GM10248 (cell line): ENCODE results near the gene BBX.
"Not testable (repeated sequence)": the region's sequence is repeated elsewhere in the genome, so short reads cannot be mapped to it uniquely, and the experiment has no call there.

Experiments used
- CTCF ChIA-PET: fragments of 300-600 bp; sonication (Branson Sonifier 250); formaldehyde crosslinking; extraction: SDS; loops from one replicate; lab custom pipeline; 2021; ENCODE audit warnings: antibody characterized with exemption; lab: Yijun Ruan, JAX
- POLR2A ChIA-PET: fragments of 350-650 bp; sonication (Branson Sonifier 250); formaldehyde crosslinking; extraction: SDS; loops from one replicate; lab custom pipeline; 2020; ENCODE audit warnings: antibody characterized with exemption; lab: Yijun Ruan, JAX
- DNase-seq: peaks from one replicate; pipeline ENCODE4 v3.0.0; 2012; ENCODE audit errors: extremely low spot score
- CTCF ChIP-seq: IDR thresholded peaks from 2 replicates; pipeline ENCODE4 v1.5.1; 2012; ENCODE audit warnings: mild to moderate bottlenecking, low read depth; ENCODE audit errors: extremely low read depth, missing control alignments, control extremely low read depth

Gene BBX

DNA sequence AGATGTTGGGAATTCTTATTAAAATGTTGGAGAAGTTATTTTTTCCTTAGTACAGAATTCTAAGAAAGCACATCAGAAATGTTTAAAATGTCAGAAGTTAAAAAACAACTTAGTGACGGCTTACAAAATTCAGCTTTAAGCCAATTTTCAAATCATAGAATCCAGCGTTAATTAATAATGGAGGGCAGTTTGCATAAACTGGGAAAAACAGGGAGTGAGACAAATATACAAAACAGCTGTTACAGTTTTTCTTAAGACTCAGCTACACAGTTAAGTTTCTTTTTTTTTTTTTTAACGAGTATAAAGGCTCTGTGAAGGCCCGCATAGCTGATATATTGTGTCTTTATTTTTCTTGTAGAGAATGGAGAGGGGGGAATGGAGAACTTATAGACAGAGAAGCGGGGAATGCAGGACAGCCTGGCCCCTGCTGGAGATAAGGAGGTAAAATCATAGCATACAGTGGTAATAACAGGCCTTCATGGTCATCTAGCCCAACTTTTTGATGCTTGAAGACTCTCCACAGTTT, 164.4 kb downstream of the BBX start:
- POLR2A ChIA-PET: no interaction called here
- no peak for TF ChIP-seq CTCF
- CTCF ChIA-PET: interaction anchor here (1.4 to 2.3 kb wide), 4 partner anchors 10 to 54 kb away, joined by 4 to 13 read pairs (median 6); no protein-coding TSS in a partner anchor
- no peak for DNase-seq

GRCh38 chr3:107689355-107689754, 166.6 kb downstream of the BBX start:
- CTCF ChIA-PET: interaction anchor here (1.1 to 2.3 kb wide), 7 partner anchors 12 to 156 kb away, joined by 3 to 8 read pairs (median 4); no protein-coding TSS in a partner anchor
- DNase-seq: no peak
- TF ChIP-seq CTCF: no peak
- POLR2A ChIA-PET: no interaction called here

- DNase-seq: peak; percentile 26
- ChIA-PET CTCF (interaction anchor here (0.7 to 1.3 kb wide), 5 partner anchors 11 to 64 kb away, joined by 3 to 4 read pairs (median 3); no protein-coding TSS in a partner anchor), POLR2A (no interaction called here)
- TF ChIP-seq CTCF: peak; percentile 34
These were observed 167.9 kb downstream of the BBX start for GRCh38 chr3:107690522-107691138.

- DNase-seq, CTCF ChIA-PET, POLR2A ChIA-PET: not testable (repeated sequence)
These were observed 169.2 kb downstream of the BBX start for GRCh38 chr3:107691984-107692383.

- CTCF ChIA-PET, DNase-seq, POLR2A ChIA-PET: not testable (repeated sequence)
These were observed 174.6 kb downstream of the BBX start for GRCh38 chr3:107697348-107697747.

GRCh38 chr3:107697855-107698254, 175.1 kb downstream of the BBX start:
- DNase-seq, POLR2A ChIA-PET: not testable (repeated sequence)
- CTCF ChIA-PET: interaction anchor here (1.9 kb wide), 1 partner anchor 21 kb away, joined by 8 read pairs; no protein-coding TSS in a partner anchor

- TF ChIP-seq CTCF: no peak
- ChIA-PET CTCF (interaction anchor here (1.3 to 1.9 kb wide), 2 partner anchors 21 to 23 kb away, joined by 5 to 8 read pairs; no protein-coding TSS in a partner anchor), POLR2A (no interaction called here)
- DNase-seq: no peak
These were observed 176.9 kb downstream of the BBX start for GRCh38 chr3:107699682-107700081.

DNA sequence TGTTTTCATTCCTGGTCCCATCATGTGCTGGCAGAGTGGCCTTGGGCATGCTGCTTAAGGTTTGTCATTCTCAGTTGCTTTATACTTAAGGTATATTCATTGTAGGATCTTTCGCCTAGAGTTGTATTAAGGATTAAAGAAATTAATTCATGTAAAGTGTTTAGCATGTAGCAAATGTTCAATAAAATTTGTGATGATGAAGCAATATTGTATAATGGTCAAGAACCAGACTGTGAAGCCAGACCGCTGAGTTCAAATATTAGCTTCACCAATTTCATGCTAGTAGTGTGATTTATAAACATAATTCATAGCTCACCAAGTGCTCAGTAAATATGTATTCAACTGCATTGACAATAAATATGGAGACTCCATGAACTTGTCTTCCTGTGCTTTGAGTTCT, 178.5 kb downstream of the BBX start:
- CTCF ChIA-PET: interaction anchor here (2.6 kb wide), 1 partner anchor 13 kb away, joined by 8 read pairs; no protein-coding TSS in a partner anchor
- no peak for TF ChIP-seq CTCF
- POLR2A ChIA-PET: no interaction called here

More for the DNA sequence above, 178.5 kb downstream of the BBX start:
- DNase-seq: no peak
